ENCODE measurements around the gene TLE4.

DNA sequence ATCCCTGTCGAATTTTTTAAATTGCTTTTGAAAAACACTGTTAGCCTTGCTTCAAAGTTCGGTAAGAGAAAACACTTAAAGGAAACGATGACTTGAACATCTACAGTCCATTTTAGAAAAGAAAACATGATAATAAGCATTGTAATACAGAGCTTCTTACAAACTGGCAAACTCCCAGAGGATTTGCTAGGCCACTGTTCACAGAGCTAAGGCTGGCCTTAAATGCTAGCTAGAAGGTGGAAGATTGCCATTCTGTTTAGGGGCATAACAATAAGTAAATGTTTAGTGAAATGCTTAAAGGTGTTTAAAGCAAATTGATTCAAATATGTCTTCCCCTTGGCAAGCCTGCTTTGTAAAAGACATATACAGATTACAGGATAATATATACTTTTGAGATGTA lies 169.6 kb downstream of the TLE4 start:
- TF ChIP-seq EZH2 (IDR thresholded peaks at IDR 0.05; ENCODE audit: insufficient read depth, low read length) (no peak), CTCF (IDR thresholded peaks at IDR 0.05; ENCODE audit: insufficient read depth, low read depth, low read length) (no peak)
